Parathyroid adenoma (tissue), 2 donors: Measurements from ENCODE around the gene FKBP2.

Experiments
- H2AFZ ChIP-seq: fragments of 300-600 bp; sonication (generic); one replicate; pipeline ENCODE4 v1.7.0; 2017; ENCODE audit warnings: antibody characterized with exemption, mild to moderate bottlenecking
- H3K27ac ChIP-seq: fragments of 300-600 bp; sonication (generic); one replicate; pipeline ENCODE4 v1.7.0; 2017
- H3K27me3 ChIP-seq: fragments of 300-600 bp; sonication (generic); one replicate; pipeline ENCODE4 v1.7.0; 2017; ENCODE audit warnings: low read length; ENCODE audit not compliant: control insufficient read depth, insufficient read depth
- H3K36me3 ChIP-seq: fragments of 300-600 bp; sonication (generic); one replicate; pipeline ENCODE4 v1.7.0; 2017; ENCODE audit warnings: low read length; ENCODE audit not compliant: control insufficient read depth, insufficient read depth
- H3K4me1 ChIP-seq: fragments of 300-600 bp; sonication (generic); one replicate; pipeline ENCODE4 v1.7.0; 2017; ENCODE audit warnings: control low read depth
- H3K4me2 ChIP-seq: fragments of 300-600 bp; sonication (generic); one replicate; pipeline ENCODE4 v1.7.0; 2017; ENCODE audit warnings: low read length
- H3K4me3 ChIP-seq: fragments of 300-600 bp; sonication (generic); one replicate; pipeline ENCODE4 v1.7.0; 2017; ENCODE audit warnings: low read depth, low read length
- H3K79me2 ChIP-seq: fragments of 300-600 bp; sonication (generic); one replicate; pipeline ENCODE4 v1.7.0; 2017; ENCODE audit warnings: control low read depth
- H3K9ac ChIP-seq: fragments of 300-600 bp; sonication (generic); one replicate; pipeline ENCODE4 v1.7.0; 2017; ENCODE audit warnings: mild to moderate bottlenecking
- H3K9me3 ChIP-seq: fragments of 300-600 bp; sonication (generic); one replicate; pipeline ENCODE4 v1.7.0; 2017; ENCODE audit warnings: low read length; ENCODE audit not compliant: control insufficient read depth
- TF ChIP-seq, protein P1 (sequence below): fragments of 300-600 bp; sonication (generic); IDR thresholded peaks from one replicate; pipeline ENCODE4 v1.7.0; 2017; ENCODE audit warnings: antibody characterized with exemption, mild to moderate bottlenecking
- donor health status: primary hyperparathyroidism.

The FKBP2 gene

DNA sequence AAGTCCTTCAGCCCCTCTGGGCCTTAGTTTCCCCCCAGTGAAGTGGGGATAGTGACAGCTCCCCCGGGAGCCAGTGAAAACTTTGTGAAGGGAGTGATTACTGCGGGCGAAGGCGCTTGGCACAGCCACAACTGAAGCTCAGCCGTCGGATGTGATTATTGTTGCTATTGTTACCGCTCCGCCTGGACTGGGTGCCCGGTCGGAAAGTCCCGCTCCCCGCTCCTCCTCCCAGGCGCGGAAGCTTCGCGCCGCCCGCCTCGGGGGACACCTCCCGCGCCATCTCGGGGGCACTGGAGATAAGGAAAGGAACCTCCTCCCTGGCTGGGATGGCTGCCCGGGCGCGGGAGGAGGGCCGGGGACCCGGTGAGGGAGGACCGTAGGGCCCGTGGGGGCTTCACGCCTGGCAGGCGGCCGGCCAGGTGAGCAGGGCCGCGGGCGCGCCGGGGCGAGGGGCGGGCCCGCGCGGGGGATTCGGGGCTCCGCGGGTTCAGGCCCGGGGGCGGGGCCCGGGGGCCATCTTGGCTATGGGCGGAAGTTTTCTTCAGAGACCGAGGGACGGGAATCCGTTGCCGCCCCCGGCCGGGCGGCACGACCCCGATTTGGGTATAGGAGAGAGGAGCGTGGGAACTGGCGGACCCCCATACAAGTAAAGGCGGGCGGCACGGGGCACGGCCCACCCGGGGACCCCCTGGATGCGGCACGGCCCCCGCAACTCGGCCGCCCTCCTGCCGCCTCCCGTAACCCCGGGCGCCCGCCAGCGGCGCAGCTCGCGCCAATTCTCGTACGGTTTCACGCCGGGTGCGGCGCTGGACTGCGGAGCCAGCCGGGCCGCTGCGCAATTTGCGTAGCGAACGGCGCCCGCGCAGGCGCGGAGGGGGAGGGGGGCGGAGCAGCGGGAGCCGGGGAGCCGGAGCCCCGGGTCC lies 44.3 kb downstream of the FKBP2 start, which contains the start of gene GPR137:
GPR137 (plus strand) TSS at position 887 of the 923 bp plus-strand sequence. CDS start 677 bp downstream, outside the sequence.
- Histone ChIP-seq H3K79me2 (peaks cover 24% of the 10 kb centered on the region), H3K9ac (no peak within 1 kb of the TSS), H3K9me3 (no peaks in the 10 kb centered on the region), H3K27me3 (no peaks in the 10 kb centered on the region), H3K4me3 (peak within 1 kb of the TSS; percentile 81), H3K27ac (peak within 1 kb of the TSS; percentile 97), H3K4me2 (peak within 1 kb of the TSS; percentile 77), H3K4me1 (peaks cover 6% of the 10 kb centered on the region), H2AFZ (peak within 1 kb of the TSS; percentile 82), H3K36me3 (no peaks in the 10 kb centered on the region)
- TF ChIP-seq, protein P1, sequence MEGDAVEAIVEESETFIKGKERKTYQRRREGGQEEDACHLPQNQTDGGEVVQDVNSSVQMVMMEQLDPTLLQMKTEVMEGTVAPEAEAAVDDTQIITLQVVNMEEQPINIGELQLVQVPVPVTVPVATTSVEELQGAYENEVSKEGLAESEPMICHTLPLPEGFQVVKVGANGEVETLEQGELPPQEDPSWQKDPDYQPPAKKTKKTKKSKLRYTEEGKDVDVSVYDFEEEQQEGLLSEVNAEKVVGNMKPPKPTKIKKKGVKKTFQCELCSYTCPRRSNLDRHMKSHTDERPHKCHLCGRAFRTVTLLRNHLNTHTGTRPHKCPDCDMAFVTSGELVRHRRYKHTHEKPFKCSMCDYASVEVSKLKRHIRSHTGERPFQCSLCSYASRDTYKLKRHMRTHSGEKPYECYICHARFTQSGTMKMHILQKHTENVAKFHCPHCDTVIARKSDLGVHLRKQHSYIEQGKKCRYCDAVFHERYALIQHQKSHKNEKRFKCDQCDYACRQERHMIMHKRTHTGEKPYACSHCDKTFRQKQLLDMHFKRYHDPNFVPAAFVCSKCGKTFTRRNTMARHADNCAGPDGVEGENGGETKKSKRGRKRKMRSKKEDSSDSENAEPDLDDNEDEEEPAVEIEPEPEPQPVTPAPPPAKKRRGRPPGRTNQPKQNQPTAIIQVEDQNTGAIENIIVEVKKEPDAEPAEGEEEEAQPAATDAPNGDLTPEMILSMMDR, result no peak

DNA sequence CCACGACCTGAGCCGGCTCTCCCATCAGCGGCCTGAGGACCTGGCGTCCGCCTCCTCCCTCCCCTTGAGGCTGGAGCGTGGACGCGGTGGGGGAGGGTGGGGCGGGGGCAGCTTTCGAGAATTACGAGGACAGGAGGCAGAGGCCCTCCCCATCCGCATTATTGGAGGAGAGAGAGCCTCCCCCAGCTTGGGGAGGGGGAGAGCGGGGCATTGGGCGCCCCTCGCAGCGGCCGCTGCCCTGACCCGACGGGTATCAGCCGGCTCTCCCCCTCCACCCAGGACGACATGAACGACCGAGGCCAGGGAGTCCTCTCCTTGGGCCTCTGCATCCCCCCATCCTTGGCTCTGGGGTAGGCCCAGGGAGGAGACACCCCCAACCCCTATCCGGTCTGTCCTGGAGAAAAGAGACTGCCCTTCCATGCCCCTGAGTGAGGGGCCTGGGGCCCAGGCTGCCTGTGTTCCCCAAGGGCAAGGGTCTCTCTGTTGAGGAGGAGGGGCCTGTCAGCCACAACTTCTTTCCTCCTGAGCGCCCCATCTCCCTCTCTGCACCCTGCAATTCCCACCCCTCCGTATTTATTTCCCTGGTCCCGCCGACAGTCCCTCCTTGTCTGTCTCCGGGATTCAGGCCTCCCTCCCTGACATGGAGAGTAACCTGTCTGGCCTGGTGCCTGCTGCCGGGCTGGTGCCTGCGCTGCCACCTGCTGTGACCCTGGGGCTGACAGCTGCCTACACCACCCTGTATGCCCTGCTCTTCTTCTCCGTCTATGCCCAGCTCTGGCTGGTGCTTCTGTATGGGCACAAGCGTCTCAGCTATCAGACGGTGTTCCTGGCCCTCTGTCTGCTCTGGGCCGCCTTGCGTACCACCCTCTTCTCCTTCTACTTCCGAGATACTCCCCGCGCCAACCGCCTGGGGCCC lies 45.2 kb downstream of the FKBP2 start:
- Histone ChIP-seq H3K4me3 (peak overlapping the region; percentile 81), H3K27ac (peak overlapping the region; percentile 97), H3K4me1 (peaks cover 6% of the 10 kb centered on the region), H3K4me2 (peak overlapping the region; percentile 77), H3K27me3 (no peaks in the 10 kb centered on the region), H3K79me2 (peaks cover 24% of the 10 kb centered on the region), H3K9ac (no peak overlapping the region), H2AFZ (peak overlapping the region; percentile 82), H3K36me3 (no peaks in the 10 kb centered on the region), H3K9me3 (no peaks in the 10 kb centered on the region)
- TF ChIP-seq, protein P1, result peak; percentile 11

DNA sequence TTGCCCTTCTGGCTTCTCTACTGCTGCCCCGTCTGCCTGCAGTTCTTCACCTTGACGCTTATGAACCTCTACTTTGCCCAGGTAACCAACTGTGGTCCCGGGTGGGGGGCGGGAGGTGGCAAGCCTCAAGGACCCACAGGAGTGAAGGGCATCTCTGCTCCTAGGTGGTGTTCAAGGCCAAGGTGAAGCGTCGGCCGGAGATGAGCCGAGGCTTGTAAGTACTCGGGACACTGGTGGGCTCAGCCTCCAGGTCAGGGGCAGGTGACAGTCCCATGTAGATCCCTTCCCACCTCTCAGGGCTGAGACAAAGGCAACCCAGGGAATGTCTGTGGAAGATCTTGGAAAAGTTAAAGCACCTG lies 45.9 kb downstream of the FKBP2 start:
- no peak overlapping the region for H3K9ac ChIP-seq
- H3K4me3 ChIP-seq, result no peak overlapping the region
- H3K27me3 ChIP-seq, result no peaks in the 10 kb centered on the region
- no peak overlapping the region for H3K27ac ChIP-seq
- peaks cover 20% of the 10 kb centered on the region for H3K79me2 ChIP-seq
- H3K4me1 ChIP-seq, result peaks cover 6% of the 10 kb centered on the region
- no peaks in the 10 kb centered on the region for H3K36me3 ChIP-seq
- TF ChIP-seq, protein P1, result no peak
- no peak overlapping the region for H3K4me2 ChIP-seq
- no peak overlapping the region for H2AFZ ChIP-seq
- no peaks in the 10 kb centered on the region for H3K9me3 ChIP-seq

- H2AFZ ChIP-seq, result no peak overlapping the region
- peaks cover 6% of the 10 kb centered on the region for H3K4me1 ChIP-seq
- TF ChIP-seq, protein P1, result no peak
- no peak overlapping the region for H3K27ac ChIP-seq
- no peak overlapping the region for H3K9ac ChIP-seq
- H3K4me3 ChIP-seq, result no peak overlapping the region
- H3K27me3 ChIP-seq, result no peaks in the 10 kb centered on the region
- H3K79me2 ChIP-seq, result peaks cover 15% of the 10 kb centered on the region
- H3K36me3 ChIP-seq, result no peaks in the 10 kb centered on the region
- no peak overlapping the region for H3K4me2 ChIP-seq
- H3K9me3 ChIP-seq, result no peaks in the 10 kb centered on the region
Measured at GRCh38 chr11:64287676-64288352, 46.9 kb downstream of the FKBP2 start.
